ENCODE measurements around the gene MTHFD2L.

MTHFD2L gene

GRCh38 chr4:74319470-74319869, 161.6 kb downstream of the MTHFD2L start:
- Histone ChIP-seq H3K36me3 (ENCODE audit: insufficient read depth) (no peaks in the 10 kb centered on the region), H3K79me2 (ENCODE audit: insufficient read depth, low read depth) (no peaks in the 10 kb centered on the region), H3K4me3 (IDR thresholded peaks at IDR 0.05; ENCODE audit: insufficient read depth, low read depth, low read length) (no peak overlapping the region), H3K9ac (no peak overlapping the region), H3K27me3 (ENCODE audit: insufficient read depth, low read depth) (no peaks in the 10 kb centered on the region), H3K27ac (no peak overlapping the region), H4K20me1 (ENCODE audit: insufficient read depth) (no peaks in the 10 kb centered on the region), H3K4me1 (ENCODE audit: low read depth, poor library complexity, severe bottlenecking) (peaks cover 23% of the 10 kb centered on the region), H2AFZ (ENCODE audit: low read depth) (no peak overlapping the region), H3K4me2 (no peak overlapping the region)
- TF ChIP-seq, protein P1, sequence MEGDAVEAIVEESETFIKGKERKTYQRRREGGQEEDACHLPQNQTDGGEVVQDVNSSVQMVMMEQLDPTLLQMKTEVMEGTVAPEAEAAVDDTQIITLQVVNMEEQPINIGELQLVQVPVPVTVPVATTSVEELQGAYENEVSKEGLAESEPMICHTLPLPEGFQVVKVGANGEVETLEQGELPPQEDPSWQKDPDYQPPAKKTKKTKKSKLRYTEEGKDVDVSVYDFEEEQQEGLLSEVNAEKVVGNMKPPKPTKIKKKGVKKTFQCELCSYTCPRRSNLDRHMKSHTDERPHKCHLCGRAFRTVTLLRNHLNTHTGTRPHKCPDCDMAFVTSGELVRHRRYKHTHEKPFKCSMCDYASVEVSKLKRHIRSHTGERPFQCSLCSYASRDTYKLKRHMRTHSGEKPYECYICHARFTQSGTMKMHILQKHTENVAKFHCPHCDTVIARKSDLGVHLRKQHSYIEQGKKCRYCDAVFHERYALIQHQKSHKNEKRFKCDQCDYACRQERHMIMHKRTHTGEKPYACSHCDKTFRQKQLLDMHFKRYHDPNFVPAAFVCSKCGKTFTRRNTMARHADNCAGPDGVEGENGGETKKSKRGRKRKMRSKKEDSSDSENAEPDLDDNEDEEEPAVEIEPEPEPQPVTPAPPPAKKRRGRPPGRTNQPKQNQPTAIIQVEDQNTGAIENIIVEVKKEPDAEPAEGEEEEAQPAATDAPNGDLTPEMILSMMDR (conservative IDR thresholded peaks at IDR 0.05; ENCODE audit: low read depth, low read length): no peak

GRCh38 chr4:74320559-74321118, 162.7 kb downstream of the MTHFD2L start:
- H3K4me2 ChIP-seq: peak overlapping the region; percentile 30; the same call in 1 of the 2 replicates
- H3K36me3 ChIP-seq (ENCODE audit: insufficient read depth): no peaks in the 10 kb centered on the region
- H3K4me3 ChIP-seq (IDR thresholded peaks at IDR 0.05; ENCODE audit: insufficient read depth, low read depth, low read length): no peak overlapping the region
- no peak overlapping the region for H3K27ac ChIP-seq
- TF ChIP-seq, protein P1 (conservative IDR thresholded peaks at IDR 0.05; ENCODE audit: low read depth, low read length): peak; percentile 88
- H3K79me2 ChIP-seq (ENCODE audit: insufficient read depth, low read depth): no peaks in the 10 kb centered on the region
- H2AFZ ChIP-seq (ENCODE audit: low read depth): peak overlapping the region; percentile 56
- peaks cover 35% of the 10 kb centered on the region for H3K4me1 ChIP-seq (ENCODE audit: low read depth, poor library complexity, severe bottlenecking)
- no peak overlapping the region for H3K9ac ChIP-seq
- no peaks in the 10 kb centered on the region for H4K20me1 ChIP-seq (ENCODE audit: insufficient read depth)
- H3K27me3 ChIP-seq (ENCODE audit: insufficient read depth, low read depth): no peaks in the 10 kb centered on the region

GRCh38 chr4:74322301-74322700, 164.4 kb downstream of the MTHFD2L start:
- Histone ChIP-seq H3K4me2 (no peak overlapping the region), H3K79me2 (ENCODE audit: insufficient read depth, low read depth) (no peaks in the 10 kb centered on the region)

GRCh38 chr4:74323663-74324062, 165.7 kb downstream of the MTHFD2L start:
- peaks cover 38% of the 10 kb centered on the region for H3K4me1 ChIP-seq (ENCODE audit: low read depth, poor library complexity, severe bottlenecking)
- H3K27me3 ChIP-seq (ENCODE audit: insufficient read depth, low read depth): no peaks in the 10 kb centered on the region
- H3K79me2 ChIP-seq (ENCODE audit: insufficient read depth, low read depth): no peaks in the 10 kb centered on the region
- no peaks in the 10 kb centered on the region for H4K20me1 ChIP-seq (ENCODE audit: insufficient read depth)
- peak overlapping the region; percentile 47; the same call in 1 of the 2 replicates for H3K4me2 ChIP-seq
- no peak overlapping the region for H3K9ac ChIP-seq
- H2AFZ ChIP-seq (ENCODE audit: low read depth): no peak overlapping the region
- H3K27ac ChIP-seq: no peak overlapping the region
- no peak overlapping the region for H3K4me3 ChIP-seq (IDR thresholded peaks at IDR 0.05; ENCODE audit: insufficient read depth, low read depth, low read length)
- no peaks in the 10 kb centered on the region for H3K36me3 ChIP-seq (ENCODE audit: insufficient read depth)
- TF ChIP-seq, protein P1 (conservative IDR thresholded peaks at IDR 0.05; ENCODE audit: low read depth, low read length): no peak

More at GRCh38 chr4:74322301-74322700, 164.4 kb downstream of the MTHFD2L start:
- Histone ChIP-seq H3K4me1 (ENCODE audit: low read depth, poor library complexity, severe bottlenecking) (peaks cover 38% of the 10 kb centered on the region), H2AFZ (ENCODE audit: low read depth) (no peak overlapping the region), H3K4me3 (IDR thresholded peaks at IDR 0.05; ENCODE audit: insufficient read depth, low read depth, low read length) (no peak overlapping the region), H3K36me3 (ENCODE audit: insufficient read depth) (no peaks in the 10 kb centered on the region), H4K20me1 (ENCODE audit: insufficient read depth) (no peaks in the 10 kb centered on the region), H3K27ac (no peak overlapping the region), H3K27me3 (ENCODE audit: insufficient read depth, low read depth) (no peaks in the 10 kb centered on the region), H3K9ac (no peak overlapping the region)
- TF ChIP-seq, protein P1 (conservative IDR thresholded peaks at IDR 0.05; ENCODE audit: low read depth, low read length): no peak
